ENCODE results near the gene DICER1.

DNA sequence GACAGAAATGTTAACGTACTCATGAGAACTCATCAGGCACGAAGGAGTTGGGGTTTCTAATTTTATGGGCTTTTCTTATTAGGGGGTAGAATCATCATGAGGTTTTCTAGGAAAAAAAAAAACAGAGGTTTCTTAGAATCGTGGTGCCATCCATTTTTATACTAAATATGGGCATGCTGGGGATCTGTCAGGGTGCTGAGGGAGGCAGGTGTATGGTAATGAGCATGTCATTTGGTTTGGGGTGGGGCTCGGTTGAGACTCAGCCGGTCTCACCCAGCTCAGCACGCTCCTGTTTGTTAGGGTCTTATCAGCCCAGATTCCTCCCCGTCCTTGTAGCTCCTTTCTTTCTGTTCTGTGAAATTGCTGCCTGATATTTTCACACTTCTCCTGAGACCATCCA is 98.2 kb downstream of the DICER1 start:
- TF ChIP-seq, protein P1, sequence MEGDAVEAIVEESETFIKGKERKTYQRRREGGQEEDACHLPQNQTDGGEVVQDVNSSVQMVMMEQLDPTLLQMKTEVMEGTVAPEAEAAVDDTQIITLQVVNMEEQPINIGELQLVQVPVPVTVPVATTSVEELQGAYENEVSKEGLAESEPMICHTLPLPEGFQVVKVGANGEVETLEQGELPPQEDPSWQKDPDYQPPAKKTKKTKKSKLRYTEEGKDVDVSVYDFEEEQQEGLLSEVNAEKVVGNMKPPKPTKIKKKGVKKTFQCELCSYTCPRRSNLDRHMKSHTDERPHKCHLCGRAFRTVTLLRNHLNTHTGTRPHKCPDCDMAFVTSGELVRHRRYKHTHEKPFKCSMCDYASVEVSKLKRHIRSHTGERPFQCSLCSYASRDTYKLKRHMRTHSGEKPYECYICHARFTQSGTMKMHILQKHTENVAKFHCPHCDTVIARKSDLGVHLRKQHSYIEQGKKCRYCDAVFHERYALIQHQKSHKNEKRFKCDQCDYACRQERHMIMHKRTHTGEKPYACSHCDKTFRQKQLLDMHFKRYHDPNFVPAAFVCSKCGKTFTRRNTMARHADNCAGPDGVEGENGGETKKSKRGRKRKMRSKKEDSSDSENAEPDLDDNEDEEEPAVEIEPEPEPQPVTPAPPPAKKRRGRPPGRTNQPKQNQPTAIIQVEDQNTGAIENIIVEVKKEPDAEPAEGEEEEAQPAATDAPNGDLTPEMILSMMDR (IDR thresholded peaks at IDR 0.05; ENCODE audit: borderline replicate concordance, extremely low read depth, low read length, poor library complexity, severe bottlenecking) = no peak
- TF ChIP-seq EZH2 (IDR thresholded peaks at IDR 0.05; ENCODE audit: borderline replicate concordance, low read depth, low read length, severe bottlenecking) = no peak

Measured in DND-41 (cell line).